Endodermal cell (in vitro differentiated cells): Measurements from ENCODE around the gene ADM. TPM values are rescaled to one million over a fixed set of nuclear protein-coding genes. Genes with fewer than 3 reads are reported as not detected.
A peak's percentile ranks its signal among the peaks of the same experiment; 100 is the strongest.

Experiments used
- DNase-seq: peaks from one replicate; pipeline ENCODE4 v3.0.0-alpha.2; 2017
- H3K27ac ChIP-seq: 2 replicates; pipeline ENCODE4 v1.5.1; 2013; ENCODE audit warnings: mild to moderate bottlenecking, low read depth, low read length, moderate library complexity
- H3K27me3 ChIP-seq: 2 replicates; pipeline ENCODE4 v1.6.1; 2013; ENCODE audit warnings: mild to moderate bottlenecking, low read length, moderate library complexity; ENCODE audit not compliant: insufficient read depth, control insufficient read depth, poor library complexity, severe bottlenecking
- H3K36me3 ChIP-seq: 2 replicates; pipeline ENCODE4 v1.7.0; 2013; ENCODE audit warnings: mild to moderate bottlenecking, low read length, moderate library complexity; ENCODE audit not compliant: control insufficient read depth, insufficient read depth
- H3K4me1 ChIP-seq: one replicate; pipeline ENCODE4 v1.7.0; 2013; ENCODE audit warnings: low read length; ENCODE audit not compliant: control insufficient read depth, insufficient read depth
- H3K4me3 ChIP-seq: 2 replicates; pipeline ENCODE4 v1.5.1; 2013; ENCODE audit warnings: mild to moderate bottlenecking, low read length, moderate library complexity
- H3K9ac ChIP-seq: 2 replicates; pipeline ENCODE4 v1.6.1; 2013; ENCODE audit warnings: mild to moderate bottlenecking, low read length, moderate library complexity; ENCODE audit not compliant: poor library complexity, severe bottlenecking; ENCODE audit errors: extremely low read depth
- H3K9me3 ChIP-seq: 2 replicates; pipeline ENCODE4 v1.6.1; 2013; ENCODE audit warnings: mild to moderate bottlenecking, low read length, moderate library complexity; ENCODE audit not compliant: control insufficient read depth
- H3K27ac Mint-ChIP-seq: 2 replicates; pipeline ENCODE4 v1.8.0; 2020; ENCODE audit warnings: mixed read lengths
- H3K27me3 Mint-ChIP-seq: 2 replicates; pipeline ENCODE4 v1.8.0; 2021; ENCODE audit warnings: mild to moderate bottlenecking, mixed read lengths; ENCODE audit not compliant: insufficient read depth
- H3K36me3 Mint-ChIP-seq: 2 replicates; pipeline ENCODE4 v1.8.0; 2020; ENCODE audit warnings: low read depth, mixed read lengths
- H3K4me1 Mint-ChIP-seq: 2 replicates; pipeline ENCODE4 v1.8.0; 2020; ENCODE audit warnings: mixed read lengths
- H3K4me3 Mint-ChIP-seq: 2 replicates; pipeline ENCODE4 v1.8.0; 2020; ENCODE audit warnings: mild to moderate bottlenecking, moderate library complexity, mixed read lengths
- H3K9me3 Mint-ChIP-seq: 2 replicates; pipeline ENCODE4 v1.8.0; 2020; ENCODE audit warnings: mild to moderate bottlenecking, mixed read lengths
- WGBS, 2 experiments: methylation state at CpG; one replicate each; pipeline versions ENCODE4 v1.1.5 to v1.1.7; 2013; ENCODE audit warnings: missing lambda C conversion rate in 2 of 2, mixed read lengths in 1 of 2; ENCODE audit not compliant: insufficient coverage in 1 of 2, insufficient read length in 1 of 2; 5-methylcytosine and 5-hydroxymethylcytosine counted together
- total RNA-seq, 2 donors: library from RNA; stranded (reverse); fragmentation: NEBNext Ultra II Directional in 1 of 2; extraction: Animal tissue kit (Norgen Biotek cat#: 25700) in 1 of 2; gene quantifications; 2 replicates in 1 of 2; 3 replicates in 1 of 2; pipeline ENCODE4 v1.2.1, GENCODE V29; 2021
- TF ChIP-seq, protein P1 (sequence below): fragments of 200-600 bp; sonication (generic); conservative IDR thresholded peaks from 2 replicates; pipeline ENCODE4 v1.5.0; 2021; ENCODE audit warnings: antibody characterized with exemption, mild to moderate bottlenecking

ADM gene
- total RNA-seq, 2 donors from 2014 or later = 20.6 to 35.5 TPM

DNA sequence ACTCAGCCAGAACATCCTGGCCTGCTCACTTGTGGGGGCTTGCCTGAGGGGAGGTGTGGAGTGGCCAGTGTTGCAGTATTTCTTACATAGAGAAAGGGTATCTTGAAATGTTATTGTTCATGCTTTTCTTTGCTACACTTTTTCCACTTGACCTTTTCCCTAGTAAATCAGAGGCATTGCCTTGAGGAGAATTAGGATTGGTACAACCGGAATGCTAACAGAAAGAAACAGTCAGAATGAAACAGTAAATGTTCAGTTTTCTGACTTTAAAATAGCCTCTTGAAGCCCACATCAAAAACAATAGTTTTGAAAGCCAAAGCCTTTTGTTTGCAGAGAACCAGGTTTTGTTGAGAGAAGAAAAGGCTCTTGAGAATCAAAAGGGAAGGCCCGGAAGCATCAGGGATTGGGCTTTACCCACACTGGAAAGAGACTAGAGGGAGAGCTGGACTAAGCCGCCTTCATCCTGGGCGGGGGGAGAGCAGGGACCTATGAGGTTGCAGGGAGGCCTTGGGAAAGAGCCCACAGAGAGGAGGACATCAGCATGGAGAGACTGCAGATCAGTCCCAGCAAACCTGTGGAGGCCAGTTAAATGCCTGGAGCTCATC lies 12.4 kb downstream of the ADM start:
- H3K4me3 ChIP-seq = no peak overlapping the region
- no peak overlapping the region for H3K4me3 Mint-ChIP-seq
- DNase-seq = peak; percentile 56

DNA sequence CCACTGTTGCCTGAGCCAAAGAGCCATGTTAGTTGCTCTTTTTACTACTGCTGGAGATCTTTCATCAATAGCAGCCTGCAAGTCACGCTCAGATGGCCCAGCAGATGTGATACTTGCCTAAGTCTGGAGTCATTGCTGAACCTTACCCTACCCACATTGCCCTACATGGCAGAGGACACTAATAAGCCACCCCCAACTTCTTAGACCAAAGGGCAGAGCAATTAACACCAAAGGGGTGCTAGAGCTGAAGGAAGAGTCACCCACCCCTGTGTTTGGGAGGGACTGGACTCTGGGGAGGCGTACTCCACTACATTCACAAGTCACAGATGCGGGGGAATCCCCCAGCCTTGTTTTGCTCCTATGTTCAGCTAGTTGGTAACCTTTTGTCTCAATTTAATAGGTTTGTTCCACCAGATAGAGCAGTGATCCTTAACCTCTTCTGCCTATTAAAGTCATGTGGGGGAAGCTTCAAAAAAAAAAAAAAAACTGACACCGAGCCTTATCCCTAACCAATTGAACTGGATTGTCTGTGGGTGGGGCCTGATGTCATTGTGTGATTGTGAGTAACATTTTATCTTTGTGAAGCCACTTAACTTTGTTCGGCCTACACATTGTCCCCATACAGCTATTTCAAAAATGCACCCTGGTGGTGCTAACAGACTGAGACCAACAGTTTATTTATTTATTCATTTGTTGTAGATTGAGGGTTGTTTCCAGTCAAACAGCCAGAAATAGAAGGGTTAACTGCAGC lies 13.1 kb downstream of the ADM start:
- no peaks in the 10 kb centered on the region for H3K36me3 Mint-ChIP-seq
- WGBS, 2 experiments = 83 to 92% methylated on average over 3 to 5 of the region's 5 CpGs
- peak; percentile 52 for DNase-seq

More for the DNA sequence above, 12.4 kb downstream of the ADM start:
- Mint-ChIP-seq H3K9me3 (peaks cover 2% of the 10 kb centered on the region), H3K27ac (no peak overlapping the region), H3K4me1 (peaks cover 19% of the 10 kb centered on the region), H3K27me3 (peaks cover 68% of the 10 kb centered on the region), H3K36me3 (no peaks in the 10 kb centered on the region)
- Histone ChIP-seq H3K9me3 (peaks cover 6% of the 10 kb centered on the region), H3K36me3 (no peaks in the 10 kb centered on the region), H3K27ac (no peak overlapping the region), H3K4me1 (peaks cover 14% of the 10 kb centered on the region), H3K27me3 (peaks cover 17% of the 10 kb centered on the region), H3K9ac (no peak overlapping the region)
- TF ChIP-seq, protein P1, sequence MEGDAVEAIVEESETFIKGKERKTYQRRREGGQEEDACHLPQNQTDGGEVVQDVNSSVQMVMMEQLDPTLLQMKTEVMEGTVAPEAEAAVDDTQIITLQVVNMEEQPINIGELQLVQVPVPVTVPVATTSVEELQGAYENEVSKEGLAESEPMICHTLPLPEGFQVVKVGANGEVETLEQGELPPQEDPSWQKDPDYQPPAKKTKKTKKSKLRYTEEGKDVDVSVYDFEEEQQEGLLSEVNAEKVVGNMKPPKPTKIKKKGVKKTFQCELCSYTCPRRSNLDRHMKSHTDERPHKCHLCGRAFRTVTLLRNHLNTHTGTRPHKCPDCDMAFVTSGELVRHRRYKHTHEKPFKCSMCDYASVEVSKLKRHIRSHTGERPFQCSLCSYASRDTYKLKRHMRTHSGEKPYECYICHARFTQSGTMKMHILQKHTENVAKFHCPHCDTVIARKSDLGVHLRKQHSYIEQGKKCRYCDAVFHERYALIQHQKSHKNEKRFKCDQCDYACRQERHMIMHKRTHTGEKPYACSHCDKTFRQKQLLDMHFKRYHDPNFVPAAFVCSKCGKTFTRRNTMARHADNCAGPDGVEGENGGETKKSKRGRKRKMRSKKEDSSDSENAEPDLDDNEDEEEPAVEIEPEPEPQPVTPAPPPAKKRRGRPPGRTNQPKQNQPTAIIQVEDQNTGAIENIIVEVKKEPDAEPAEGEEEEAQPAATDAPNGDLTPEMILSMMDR = no peak
- WGBS, 2 experiments = 67% methylated on average over 1 to 4 of the region's 4 CpGs

DNA sequence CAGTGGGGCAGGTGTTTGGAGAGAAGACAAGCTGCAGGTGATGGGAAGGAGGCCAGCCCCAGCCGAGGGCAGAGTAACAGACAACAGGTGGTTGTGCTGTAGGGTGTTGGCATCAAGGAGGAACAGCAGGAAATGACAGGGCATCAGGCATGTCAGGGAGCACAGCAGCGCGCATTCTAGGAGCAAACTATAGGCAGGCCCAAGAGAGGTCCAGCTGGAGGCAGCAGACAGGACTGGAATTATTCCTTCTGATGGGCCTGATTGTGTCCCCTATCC lies 13.6 kb downstream of the ADM start:
- Histone ChIP-seq H3K4me1 (peaks cover 23% of the 10 kb centered on the region), H3K27ac (no peak overlapping the region), H3K4me3 (no peak overlapping the region), H3K9me3 (no peaks in the 10 kb centered on the region), H3K27me3 (peaks cover 13% of the 10 kb centered on the region), H3K36me3 (no peaks in the 10 kb centered on the region), H3K9ac (no peak overlapping the region)
- peak; percentile 54 for DNase-seq
- 87% methylated on average over 3 of the region's 3 CpGs; no CpG with 5 or more reads in 1 of the 2 experiments for WGBS, 2 experiments
- Mint-ChIP-seq H3K27ac (no peak overlapping the region), H3K9me3 (no peaks in the 10 kb centered on the region), H3K27me3 (peaks cover 56% of the 10 kb centered on the region), H3K4me3 (no peak overlapping the region), H3K4me1 (peaks cover 31% of the 10 kb centered on the region), H3K36me3 (no peaks in the 10 kb centered on the region)
- TF ChIP-seq, protein P1 = no peak

More for the DNA sequence above, 13.1 kb downstream of the ADM start:
- H3K9ac ChIP-seq = no peak overlapping the region
- H3K27me3 ChIP-seq = peaks cover 13% of the 10 kb centered on the region
- Mint-ChIP-seq H3K27ac (no peak overlapping the region), H3K4me3 (no peak overlapping the region), H3K4me1 (peaks cover 26% of the 10 kb centered on the region), H3K9me3 (no peaks in the 10 kb centered on the region), H3K27me3 (peaks cover 61% of the 10 kb centered on the region)
- H3K4me3 ChIP-seq = no peak overlapping the region
- H3K27ac ChIP-seq = no peak overlapping the region
- H3K9me3 ChIP-seq = no peaks in the 10 kb centered on the region
- TF ChIP-seq, protein P1 = no peak
- H3K4me1 ChIP-seq = peaks cover 20% of the 10 kb centered on the region
- H3K36me3 ChIP-seq = no peaks in the 10 kb centered on the region
